AG04449 (cell line): ENCODE data around the gene STK38.

ENCODE experiments used
- CTCF ChIA-PET: fragments of 350-600 bp; formaldehyde crosslinking; extraction: SDS; loops from one replicate; lab custom pipeline; 2021; ENCODE audit warnings: antibody characterized with exemption; lab: Yijun Ruan, JAX
- POLR2A ChIA-PET: fragments of 400-600, 350-600 bp; formaldehyde crosslinking; extraction: SDS; loops from one replicate; lab custom pipeline; 2020; ENCODE audit warnings: antibody characterized with exemption, inconsistent platforms; lab: Yijun Ruan, JAX
- DNase-seq: peaks from one replicate; pipeline ENCODE4 v3.0.0-alpha.2; 2010; ENCODE audit warnings: low read depth, low spot score
- H3K4me3 ChIP-seq: 2 replicates; pipeline ENCODE4 v1.5.1; 2011; ENCODE audit warnings: low read depth, mild to moderate bottlenecking, control low read depth, low read length
- CTCF ChIP-seq: IDR thresholded peaks from one replicate; pipeline ENCODE4 v1.5.1; 2011; ENCODE audit warnings: mild to moderate bottlenecking, moderate library complexity, low read length, control low read depth, inconsistent platforms; ENCODE audit not compliant: insufficient read depth; ENCODE audit errors: missing control alignments

Gene STK38

GRCh38 chr6:36504982-36505381, 42.3 kb downstream of the STK38 start:
- CTCF ChIA-PET, result interaction anchor here (1.3 kb wide), 1 partner anchor 110 kb away, joined by 4 read pairs; no protein-coding TSS in a partner anchor
- TF ChIP-seq CTCF, result no peak
- POLR2A ChIA-PET, result no interaction called here
- no peak overlapping the region for H3K4me3 ChIP-seq
- DNase-seq, result no peak

GRCh38 chr6:36504181-36504580, 43.1 kb downstream of the STK38 start:
- TF ChIP-seq CTCF, result no peak
- H3K4me3 ChIP-seq, result no peak overlapping the region
- CTCF ChIA-PET, result interaction anchor here (1.2 kb wide), 1 partner anchor 30 kb away, joined by 3 read pairs; no protein-coding TSS in a partner anchor
- POLR2A ChIA-PET, result no interaction called here
- DNase-seq, result no peak

- no peak for TF ChIP-seq CTCF
- ChIA-PET CTCF (interaction anchor here (1.6 kb wide), 1 partner anchor 19 kb away, joined by 5 read pairs; no protein-coding TSS in a partner anchor), POLR2A (interaction anchor here (0.8 kb wide), 1 partner anchor 108 kb away, joined by 5 read pairs; no protein-coding TSS in a partner anchor)
- H3K4me3 ChIP-seq, result no peak overlapping the region
- no peak for DNase-seq
Observed at GRCh38 chr6:36501686-36502085, 45.6 kb downstream of the STK38 start.

- ChIA-PET CTCF (interaction anchor here (0.6 to 2.2 kb wide), 4 partner anchors 10 to 65 kb away, joined by 3 to 12 read pairs (median 4); no protein-coding TSS in a partner anchor), POLR2A (no interaction called here)
- H3K4me3 ChIP-seq, result no peak overlapping the region
- no peak for DNase-seq
- no peak for TF ChIP-seq CTCF
Observed at GRCh38 chr6:36499918-36500317, 47.4 kb downstream of the STK38 start.

GRCh38 chr6:36495086-36495485, 52.2 kb downstream of the STK38 start:
- no peak for TF ChIP-seq CTCF
- CTCF ChIA-PET, result no interaction called here
- no peak overlapping the region for H3K4me3 ChIP-seq
- POLR2A ChIA-PET, result no interaction called here
- DNase-seq, result no peak

- TF ChIP-seq CTCF, result no peak
- ChIA-PET CTCF (interaction anchor here (1.3 kb wide), 1 partner anchor 132 kb away, joined by 3 read pairs; no protein-coding TSS in a partner anchor), POLR2A (no interaction called here)
- H3K4me3 ChIP-seq, result no peak overlapping the region
- no peak for DNase-seq
Observed at GRCh38 chr6:36493859-36494258, 53.4 kb downstream of the STK38 start.
